ACC112 (cell line): Measurements from ENCODE around the gene FAM9C.
A peak's percentile ranks its signal among the peaks of the same experiment; 100 is the strongest.
"Not testable (repeated sequence)": the region's sequence is repeated elsewhere in the genome, so short reads cannot be mapped to it uniquely, and the experiment has no call there.

Source experiments
- H2AFZ ChIP-seq: fragments of 200-600 bp; sonication (generic); one replicate; pipeline ENCODE4 v1.6.0; 2017; ENCODE audit warnings: antibody characterized with exemption, low read length; ENCODE audit not compliant: unreplicated experiment
- H3K27ac ChIP-seq: fragments of 200-600 bp; sonication (generic); 2 replicates; pipeline ENCODE4 v1.5.1; 2014; ENCODE audit warnings: low read depth, mild to moderate bottlenecking, antibody characterized with exemption, low read length, moderate library complexity
- H3K27me3 ChIP-seq: fragments of 200-600 bp; sonication (generic); 2 replicates; pipeline ENCODE4 v1.6.1; 2014; ENCODE audit warnings: mild to moderate bottlenecking, antibody characterized with exemption, low read length, moderate library complexity, mixed read lengths; ENCODE audit not compliant: insufficient read depth
- H3K36me3 ChIP-seq: fragments of 200-600 bp; sonication (generic); 2 replicates; pipeline ENCODE4 v1.6.1; 2016; ENCODE audit warnings: mild to moderate bottlenecking, antibody characterized with exemption, low read length, moderate library complexity, mixed read lengths; ENCODE audit not compliant: insufficient read depth
- H3K4me1 ChIP-seq: fragments of 200-600 bp; sonication (generic); one replicate; pipeline ENCODE4 v1.6.1; 2016; ENCODE audit warnings: low read length, mixed read lengths; ENCODE audit not compliant: insufficient read depth, unreplicated experiment, control insufficient read depth
- H3K4me3 ChIP-seq: fragments of 200-600 bp; sonication (generic); 2 replicates; pipeline ENCODE4 v1.5.1; 2014; ENCODE audit warnings: mild to moderate bottlenecking, low read depth, low read length
- H3K79me2 ChIP-seq: fragments of 200-600 bp; sonication (generic); one replicate; pipeline ENCODE4 v1.6.0; 2016; ENCODE audit warnings: low read length; ENCODE audit not compliant: control insufficient read depth, unreplicated experiment, insufficient read depth

The FAM9C gene

GRCh38 chrX:13044441-13044840 lies at the start of gene FAM9C:
Gene FAM9C, minus strand, starts transcription at chrX:13044620. Its CDS starts 831 bp downstream, at chrX:13043789.
- Histone ChIP-seq H3K27me3 (no peaks in the 10 kb centered on the region), H3K27ac (no peak within 1 kb of the TSS), H3K4me1 (peaks cover 18% of the 10 kb centered on the region), H3K4me3 (no peak within 1 kb of the TSS), H3K79me2 (no peaks in the 10 kb centered on the region), H3K36me3 (no peaks in the 10 kb centered on the region), H2AFZ (no peak within 1 kb of the TSS)

GRCh38 chrX:13093529-13094140 lies 49.2 kb upstream of the FAM9C start:
- H3K27me3 ChIP-seq: no peaks in the 10 kb centered on the region
- no peaks in the 10 kb centered on the region for H3K79me2 ChIP-seq
- no peak overlapping the region for H2AFZ ChIP-seq
- peaks cover 5% of the 10 kb centered on the region for H3K4me1 ChIP-seq
- no peak overlapping the region for H3K4me3 ChIP-seq
- H3K27ac ChIP-seq: no peak overlapping the region
- H3K36me3 ChIP-seq: no peaks in the 10 kb centered on the region

- no peaks in the 10 kb centered on the region for H3K79me2 ChIP-seq
- H2AFZ ChIP-seq: no peak overlapping the region
- no peak overlapping the region for H3K27ac ChIP-seq
- H3K27me3 ChIP-seq: no peaks in the 10 kb centered on the region
- H3K4me3 ChIP-seq: no peak overlapping the region
- H3K4me1 ChIP-seq: peaks cover 3% of the 10 kb centered on the region
- no peaks in the 10 kb centered on the region for H3K36me3 ChIP-seq
Measured at GRCh38 chrX:13092455-13092941, 48.1 kb upstream of the FAM9C start.

- Histone ChIP-seq H3K27me3 (no peaks in the 10 kb centered on the region), H3K79me2 (no peaks in the 10 kb centered on the region), H3K36me3 (no peaks in the 10 kb centered on the region), H3K4me3 (no peak overlapping the region), H3K4me1 (peaks cover 7% of the 10 kb centered on the region), H2AFZ (peak overlapping the region; percentile 81), H3K27ac (no peak overlapping the region)
Measured at GRCh38 chrX:13091111-13091765, 46.8 kb upstream of the FAM9C start.

GRCh38 chrX:13090339-13091110 lies 46.1 kb upstream of the FAM9C start:
- Histone ChIP-seq H3K36me3 (no peaks in the 10 kb centered on the region), H3K4me1 (peaks cover 7% of the 10 kb centered on the region), H2AFZ (peak overlapping the region; percentile 81), H3K4me3 (no peak overlapping the region), H3K79me2 (no peaks in the 10 kb centered on the region), H3K27me3 (no peaks in the 10 kb centered on the region), H3K27ac (no peak overlapping the region)

GRCh38 chrX:13090027-13090338 lies 45.6 kb upstream of the FAM9C start:
- Histone ChIP-seq H3K27me3 (no peaks in the 10 kb centered on the region), H3K27ac (no peak overlapping the region), H3K36me3 (no peaks in the 10 kb centered on the region), H3K4me3 (no peak overlapping the region), H3K4me1 (peaks cover 5% of the 10 kb centered on the region), H2AFZ (no peak overlapping the region), H3K79me2 (no peaks in the 10 kb centered on the region)

- Histone ChIP-seq H3K4me3 (no peak overlapping the region), H3K27me3 (no peaks in the 10 kb centered on the region), H2AFZ (no peak overlapping the region), H3K4me1 (peaks cover 4% of the 10 kb centered on the region), H3K27ac (no peak overlapping the region), H3K36me3 (no peaks in the 10 kb centered on the region), H3K79me2 (no peaks in the 10 kb centered on the region)
Measured at GRCh38 chrX:13088156-13088487, 43.7 kb upstream of the FAM9C start.

- no peaks in the 10 kb centered on the region for H3K27me3 ChIP-seq
- no peak overlapping the region for H3K27ac ChIP-seq
- peaks cover 4% of the 10 kb centered on the region for H3K4me1 ChIP-seq
- H2AFZ ChIP-seq: no peak overlapping the region
- H3K79me2 ChIP-seq: no peaks in the 10 kb centered on the region
- no peak overlapping the region for H3K4me3 ChIP-seq
- H3K36me3 ChIP-seq: no peaks in the 10 kb centered on the region
Measured at GRCh38 chrX:13087322-13088155, 43.1 kb upstream of the FAM9C start.

- not testable (repeated sequence) for H3K36me3 ChIP-seq, H3K27me3 ChIP-seq, H3K4me1 ChIP-seq, H2AFZ ChIP-seq, H3K4me3 ChIP-seq, H3K27ac ChIP-seq, H3K79me2 ChIP-seq
Measured at GRCh38 chrX:13086793-13087321, 42.4 kb upstream of the FAM9C start.

GRCh38 chrX:13086076-13086475 lies 41.7 kb upstream of the FAM9C start:
- peaks cover 7% of the 10 kb centered on the region for H3K4me1 ChIP-seq
- no peak overlapping the region for H3K27ac ChIP-seq
- H3K4me3 ChIP-seq: no peak overlapping the region
- no peaks in the 10 kb centered on the region for H3K27me3 ChIP-seq
- no peaks in the 10 kb centered on the region for H3K36me3 ChIP-seq
- no peak overlapping the region for H2AFZ ChIP-seq
- no peaks in the 10 kb centered on the region for H3K79me2 ChIP-seq
